Liver (tissue), 3 donors: ENCODE results near the gene HTR2B.

Experiments
- CTCF ChIP-seq: fragments of 150-350 bp; IDR thresholded peaks from 2 replicates; pipeline ENCODE4 v1.5.1; 2017; ENCODE audit warnings: improper control_type of control experiment, low read depth, low read length; ENCODE audit not compliant: missing input control
- GABPA ChIP-seq, 2 donors: IDR thresholded peaks in 1 of 2; conservative IDR thresholded peaks in 1 of 2; 2 replicates each; pipeline ENCODE4 v1.6.1; 2016; ENCODE audit warnings: antibody characterized with exemption in 2 of 2, mild to moderate bottlenecking in 1 of 2, moderate library complexity in 1 of 2
- HNF4A ChIP-seq, 2 donors: conservative IDR thresholded peaks; 2 replicates each; pipeline ENCODE4 v1.6.1; 2016; ENCODE audit warnings: antibody characterized with exemption in 2 of 2, mild to moderate bottlenecking in 2 of 2
- MAX ChIP-seq: IDR thresholded peaks from 2 replicates; pipeline ENCODE4 v1.6.1; 2016; ENCODE audit warnings: antibody characterized with exemption
- RAD21 ChIP-seq, 2 donors: IDR thresholded peaks; 2 replicates each; pipeline ENCODE4 v1.6.1; 2016; ENCODE audit warnings: antibody characterized with exemption in 2 of 2, mild to moderate bottlenecking in 2 of 2
- RXRA ChIP-seq, 2 donors: IDR thresholded peaks; 2 replicates each; pipeline ENCODE4 v1.6.1; 2017 to 2018; ENCODE audit warnings: antibody characterized with exemption in 2 of 2, mild to moderate bottlenecking in 1 of 2
- TF ChIP-seq, protein P1 (sequence below): IDR thresholded peaks from 2 replicates; pipeline ENCODE4 v1.6.1; 2016; ENCODE audit warnings: antibody characterized with exemption, mild to moderate bottlenecking
- TF ChIP-seq, protein P2 (sequence below): IDR thresholded peaks from 2 replicates; pipeline ENCODE4 v1.6.1; 2016; ENCODE audit warnings: antibody characterized with exemption
- donor health status: healthy.
- donor health status: healthy.

- TF ChIP-seq CTCF (no peak), MAX (no peak), RAD21 (IDR thresholded peaks at IDR 0.05) (no peak), GABPA (IDR thresholded peaks at IDR 0.05 in 1 of 2, conservative IDR thresholded peaks at IDR 0.05 in 1 of 2) (no peak), RXRA (IDR thresholded peaks at IDR 0.05) (no peak), HNF4A (conservative IDR thresholded peaks at IDR 0.05) (no peak)
- TF ChIP-seq, protein P1, sequence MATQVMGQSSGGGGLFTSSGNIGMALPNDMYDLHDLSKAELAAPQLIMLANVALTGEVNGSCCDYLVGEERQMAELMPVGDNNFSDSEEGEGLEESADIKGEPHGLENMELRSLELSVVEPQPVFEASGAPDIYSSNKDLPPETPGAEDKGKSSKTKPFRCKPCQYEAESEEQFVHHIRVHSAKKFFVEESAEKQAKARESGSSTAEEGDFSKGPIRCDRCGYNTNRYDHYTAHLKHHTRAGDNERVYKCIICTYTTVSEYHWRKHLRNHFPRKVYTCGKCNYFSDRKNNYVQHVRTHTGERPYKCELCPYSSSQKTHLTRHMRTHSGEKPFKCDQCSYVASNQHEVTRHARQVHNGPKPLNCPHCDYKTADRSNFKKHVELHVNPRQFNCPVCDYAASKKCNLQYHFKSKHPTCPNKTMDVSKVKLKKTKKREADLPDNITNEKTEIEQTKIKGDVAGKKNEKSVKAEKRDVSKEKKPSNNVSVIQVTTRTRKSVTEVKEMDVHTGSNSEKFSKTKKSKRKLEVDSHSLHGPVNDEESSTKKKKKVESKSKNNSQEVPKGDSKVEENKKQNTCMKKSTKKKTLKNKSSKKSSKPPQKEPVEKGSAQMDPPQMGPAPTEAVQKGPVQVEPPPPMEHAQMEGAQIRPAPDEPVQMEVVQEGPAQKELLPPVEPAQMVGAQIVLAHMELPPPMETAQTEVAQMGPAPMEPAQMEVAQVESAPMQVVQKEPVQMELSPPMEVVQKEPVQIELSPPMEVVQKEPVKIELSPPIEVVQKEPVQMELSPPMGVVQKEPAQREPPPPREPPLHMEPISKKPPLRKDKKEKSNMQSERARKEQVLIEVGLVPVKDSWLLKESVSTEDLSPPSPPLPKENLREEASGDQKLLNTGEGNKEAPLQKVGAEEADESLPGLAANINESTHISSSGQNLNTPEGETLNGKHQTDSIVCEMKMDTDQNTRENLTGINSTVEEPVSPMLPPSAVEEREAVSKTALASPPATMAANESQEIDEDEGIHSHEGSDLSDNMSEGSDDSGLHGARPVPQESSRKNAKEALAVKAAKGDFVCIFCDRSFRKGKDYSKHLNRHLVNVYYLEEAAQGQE: no peak
- TF ChIP-seq, protein P2, sequence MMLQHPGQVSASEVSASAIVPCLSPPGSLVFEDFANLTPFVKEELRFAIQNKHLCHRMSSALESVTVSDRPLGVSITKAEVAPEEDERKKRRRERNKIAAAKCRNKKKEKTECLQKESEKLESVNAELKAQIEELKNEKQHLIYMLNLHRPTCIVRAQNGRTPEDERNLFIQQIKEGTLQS: no peak
These were observed 5.7 kb upstream of the HTR2B start for GRCh38 chr2:231130336-231131056.
